HG03558 (cell line): ENCODE measurements around the gene STEEP1.
"Not testable (repeated sequence)": the region's sequence is repeated elsewhere in the genome, so short reads cannot be mapped to it uniquely, and the experiment has no call there.

Source experiments
- ATAC-seq: cut with Tn5 transposase; IDR thresholded peaks from one replicate; pipeline ENCODE4 v1.9.1; 2021; ENCODE audit warnings: moderate number of reproducible peaks; ENCODE audit not compliant: unreplicated experiment; ENCODE audit errors: extremely low read depth

STEEP1 gene

GRCh38 chrX:119537487-119537886 is 27.7 kb downstream of the STEEP1 start:
- ATAC-seq: no peak

- no peak for ATAC-seq
These were observed 35.6 kb downstream of the STEEP1 start for GRCh38 chrX:119529345-119530276.

GRCh38 chrX:119523664-119524184 is 41.5 kb downstream of the STEEP1 start:
- ATAC-seq: no peak

GRCh38 chrX:119521246-119521645 is 44.0 kb downstream of the STEEP1 start:
- ATAC-seq: no peak

- ATAC-seq: no peak
These were observed 46.8 kb downstream of the STEEP1 start for GRCh38 chrX:119518371-119518770.

GRCh38 chrX:119516157-119516702 is 49.0 kb downstream of the STEEP1 start:
- no peak for ATAC-seq

- no peak for ATAC-seq
These were observed 52.9 kb downstream of the STEEP1 start for GRCh38 chrX:119512146-119512800.

- no peak for ATAC-seq
These were observed 58.0 kb downstream of the STEEP1 start for GRCh38 chrX:119507206-119507605.

- ATAC-seq: no peak
These were observed 59.3 kb downstream of the STEEP1 start for GRCh38 chrX:119505945-119506344.

GRCh38 chrX:119505145-119505544 is 60.1 kb downstream of the STEEP1 start:
- ATAC-seq: not testable (repeated sequence)

GRCh38 chrX:119503484-119503861 is 61.7 kb downstream of the STEEP1 start:
- ATAC-seq: no peak

- ATAC-seq: no peak
These were observed 62.3 kb downstream of the STEEP1 start for GRCh38 chrX:119502727-119503483.

GRCh38 chrX:119501511-119502148 is 63.6 kb downstream of the STEEP1 start:
- ATAC-seq: no peak

- no peak for ATAC-seq
These were observed 65.0 kb downstream of the STEEP1 start for GRCh38 chrX:119500061-119500800.

GRCh38 chrX:119497185-119497584 is 68.0 kb downstream of the STEEP1 start:
- ATAC-seq: no peak

- ATAC-seq: no peak
These were observed 69.2 kb downstream of the STEEP1 start for GRCh38 chrX:119495734-119496726.

GRCh38 chrX:119493851-119494495 is 71.2 kb downstream of the STEEP1 start:
- not testable (repeated sequence) for ATAC-seq
